Neuronal stem cell (in vitro differentiated cells): ENCODE measurements around the gene KAZN.

Experiments
- DNase-seq: peaks from one replicate; pipeline ENCODE4 v3.0.0-alpha.2; 2013; ENCODE audit warnings: low spot score
- H2AFZ ChIP-seq: one replicate; pipeline ENCODE4 v1.6.1; 2013; ENCODE audit warnings: mild to moderate bottlenecking, low read length, inconsistent platforms
- H2AK5ac ChIP-seq: 2 replicates; pipeline ENCODE4 v1.6.1; 2013; ENCODE audit warnings: low read depth, mild to moderate bottlenecking, inconsistent platforms, low read length, moderate library complexity, mixed read lengths
- H2BK120ac ChIP-seq: 2 replicates; pipeline ENCODE4 v1.6.1; 2013; ENCODE audit warnings: low read depth, mild to moderate bottlenecking, inconsistent platforms, low read length, moderate library complexity, mixed read lengths
- H2BK12ac ChIP-seq: one replicate; pipeline ENCODE4 v1.6.1; 2013; ENCODE audit warnings: low read length, inconsistent platforms
- H2BK15ac ChIP-seq: 2 replicates; pipeline ENCODE4 v1.6.1; 2013; ENCODE audit warnings: mild to moderate bottlenecking, low read length, inconsistent platforms, mixed read lengths
- H2BK5ac ChIP-seq: one replicate; pipeline ENCODE4 v1.6.1; 2013; ENCODE audit warnings: inconsistent platforms, mild to moderate bottlenecking, low read length, moderate library complexity
- H3K14ac ChIP-seq: one replicate; pipeline ENCODE4 v1.6.1; 2013; ENCODE audit warnings: low read length, inconsistent platforms
- H3K18ac ChIP-seq: 2 replicates; pipeline ENCODE4 v1.6.1; 2013; ENCODE audit warnings: low read length, inconsistent platforms
- H3K23ac ChIP-seq: 2 replicates; pipeline ENCODE4 v1.6.1; 2013; ENCODE audit warnings: low read depth, mild to moderate bottlenecking, mixed read lengths, low read length, inconsistent platforms; ENCODE audit not compliant: poor library complexity
- H3K27ac ChIP-seq: replicated peaks from 3 replicates; pipeline ENCODE4 v1.5.1; 2013; ENCODE audit warnings: low read length, inconsistent platforms
- H3K27me3 ChIP-seq, 3 experiments: 2 replicates each; pipeline ENCODE4 v1.6.1; 2013; ENCODE audit warnings: low read length in 3 of 3, mild to moderate bottlenecking in 2 of 3, inconsistent platforms in 1 of 3, low read depth in 1 of 3, mixed read lengths in 1 of 3, moderate library complexity in 1 of 3; ENCODE audit not compliant: control insufficient read depth in 3 of 3, insufficient read depth in 3 of 3
- H3K36me3 ChIP-seq, 2 donors: replicated peaks in 1 of 2; 2 replicates each; pipeline ENCODE4 v1.6.1; 2013; ENCODE audit warnings: low read length in 2 of 2; ENCODE audit not compliant: control insufficient read depth in 2 of 2, insufficient read depth in 2 of 2
- H3K4ac ChIP-seq: 2 replicates; pipeline ENCODE4 v1.6.1; 2013; ENCODE audit warnings: inconsistent platforms, mild to moderate bottlenecking, low read length, moderate library complexity
- H3K4me1 ChIP-seq, 2 donors: 1 replicate in 1 of 2; 2 replicates in 1 of 2; pipeline ENCODE4 v1.6.1; 2013; ENCODE audit warnings: low read length in 2 of 2, low read depth in 1 of 2; ENCODE audit not compliant: control insufficient read depth in 2 of 2, insufficient read depth in 1 of 2
- H3K4me2 ChIP-seq: one replicate; pipeline ENCODE4 v1.6.1; 2013; ENCODE audit warnings: mild to moderate bottlenecking, low read length, inconsistent platforms; ENCODE audit not compliant: insufficient read depth, poor library complexity, severe bottlenecking
- H3K4me3 ChIP-seq, 2 donors: 2 replicates each; pipeline ENCODE4 v1.5.1; 2013; ENCODE audit warnings: low read length in 2 of 2, mild to moderate bottlenecking in 2 of 2, inconsistent platforms in 1 of 2, moderate library complexity in 1 of 2
- H3K79me1 ChIP-seq: one replicate; pipeline ENCODE4 v1.6.1; 2013; ENCODE audit warnings: low read depth, mild to moderate bottlenecking, inconsistent platforms, low read length, moderate library complexity
- H3K9ac ChIP-seq: one replicate; pipeline ENCODE4 v1.6.1; 2013; ENCODE audit warnings: mild to moderate bottlenecking, low read depth, low read length, inconsistent platforms; ENCODE audit not compliant: poor library complexity
- H3K9me3 ChIP-seq, 2 donors: replicated peaks in 1 of 2; 2 replicates each; pipeline versions ENCODE3 to v1.6.1; 2013; ENCODE audit warnings: low read length in 2 of 2, mild to moderate bottlenecking in 2 of 2, inconsistent platforms in 1 of 2, low read depth in 1 of 2, mixed read lengths in 1 of 2, moderate library complexity in 1 of 2; ENCODE audit not compliant: control insufficient read depth in 2 of 2, insufficient read depth in 1 of 2
- H4K8ac ChIP-seq: one replicate; pipeline ENCODE4 v1.6.1; 2013; ENCODE audit warnings: low read depth, mild to moderate bottlenecking, inconsistent platforms, low read length, moderate library complexity
- H4K91ac ChIP-seq: one replicate; pipeline ENCODE4 v1.6.1; 2013; ENCODE audit warnings: low read length, low read depth, mild to moderate bottlenecking, inconsistent platforms; ENCODE audit not compliant: poor library complexity
- WGBS, 2 donors: extraction: QIAGEN DNeasy Blood & Tissue Kit; methylation state at CpG; one replicate each; pipeline ENCODE4 v1.1.7; 2013; ENCODE audit warnings: missing lambda C conversion rate in 2 of 2, mixed read lengths in 1 of 2; ENCODE audit not compliant: insufficient read length in 2 of 2, insufficient replicate concordance in 1 of 2; ENCODE audit errors: extremely low coverage in 2 of 2; 5-methylcytosine and 5-hydroxymethylcytosine counted together

KAZN gene

GRCh38 chr1:14915356-14916054 is 317.0 kb downstream of the KAZN start:
- no peaks in the 10 kb centered on the region for H3K27me3 ChIP-seq
- no peak overlapping the region for H3K4me3 ChIP-seq
- peaks cover 10 to 13% of the 10 kb centered on the region in 2 donors for H3K4me1 ChIP-seq
- H3K4ac ChIP-seq: no peak overlapping the region
- no peaks in the 10 kb centered on the region for H3K9me3 ChIP-seq
- no peak overlapping the region for H2AK5ac ChIP-seq
- H3K23ac ChIP-seq: no peak overlapping the region
- no peak overlapping the region for H4K91ac ChIP-seq
- H2BK15ac ChIP-seq: no peak overlapping the region
- H2BK12ac ChIP-seq: no peak overlapping the region
- no peak overlapping the region for H2BK5ac ChIP-seq
- H3K27ac ChIP-seq: no peak overlapping the region
- peaks cover 0 to 3% of the 10 kb centered on the region in 2 donors for H3K36me3 ChIP-seq
- H4K8ac ChIP-seq: no peak overlapping the region
- no peak overlapping the region for H3K18ac ChIP-seq
- H3K14ac ChIP-seq: no peak overlapping the region
- no peak overlapping the region for H3K9ac ChIP-seq
- H3K4me2 ChIP-seq: no peak overlapping the region
- no CpG with 5 or more reads among the region's 9 CpGs for WGBS, 2 donors
- H3K79me1 ChIP-seq: no peaks in the 10 kb centered on the region
- H2BK120ac ChIP-seq: no peak overlapping the region
- H2AFZ ChIP-seq: no peak overlapping the region
- DNase-seq: peak; percentile 54

- no peak overlapping the region for H3K4ac ChIP-seq
- H3K4me1 ChIP-seq: peaks cover 6 to 9% of the 10 kb centered on the region in 2 donors
- H4K8ac ChIP-seq: no peak overlapping the region
- H3K4me3 ChIP-seq: no peak overlapping the region
- no peak overlapping the region for H3K23ac ChIP-seq
- no peak overlapping the region for H2BK15ac ChIP-seq
- no peaks in the 10 kb centered on the region for H3K79me1 ChIP-seq
- H3K27me3 ChIP-seq: no peaks in the 10 kb centered on the region
- no peak overlapping the region for H3K9ac ChIP-seq
- no peak overlapping the region for H2BK5ac ChIP-seq
- H2AFZ ChIP-seq: no peak overlapping the region
- no peak overlapping the region for H3K4me2 ChIP-seq
- no peak overlapping the region for H2AK5ac ChIP-seq
- no peak for DNase-seq
- no peak overlapping the region for H2BK120ac ChIP-seq
- no peak overlapping the region for H2BK12ac ChIP-seq
- WGBS, 2 donors: no CpG with 5 or more reads among the region's 10 CpGs
- no peaks in the 10 kb centered on the region for H3K9me3 ChIP-seq
- no peak overlapping the region for H3K27ac ChIP-seq
- no peak overlapping the region for H4K91ac ChIP-seq
- no peak overlapping the region for H3K14ac ChIP-seq
- no peak overlapping the region for H3K18ac ChIP-seq
- H3K36me3 ChIP-seq: peaks cover 0 to 3% of the 10 kb centered on the region in 2 donors
Observed at GRCh38 chr1:14919289-14919688, 320.8 kb downstream of the KAZN start.

GRCh38 chr1:14919751-14920150 is 321.3 kb downstream of the KAZN start:
- H3K27me3 ChIP-seq: peaks cover 0 to 1% (median 0%) of the 10 kb centered on the region in 3 experiments
- no peak overlapping the region for H4K91ac ChIP-seq
- no CpG with 5 or more reads among the region's 5 CpGs for WGBS, 2 donors

GRCh38 chr1:14921057-14921456 is 322.6 kb downstream of the KAZN start:
- Histone ChIP-seq H4K91ac (no peak overlapping the region), H3K27me3 (peaks cover 0 to 14% (median 0%) of the 10 kb centered on the region in 3 experiments), H3K36me3 (no peaks in the 10 kb centered on the region), H3K4me2 (no peak overlapping the region), H3K23ac (no peak overlapping the region), H2BK120ac (no peak overlapping the region), H3K4me3 (no peak overlapping the region), H2BK5ac (no peak overlapping the region), H4K8ac (no peak overlapping the region), H3K9ac (no peak overlapping the region), H2AK5ac (peak overlapping the region; percentile 18), H3K4ac (no peak overlapping the region), H3K79me1 (peaks cover 3% of the 10 kb centered on the region), H2BK12ac (no peak overlapping the region), H3K18ac (no peak overlapping the region), H2AFZ (no peak overlapping the region), H2BK15ac (no peak overlapping the region), H3K27ac (no peak overlapping the region), H3K9me3 (no peaks in the 10 kb centered on the region), H3K14ac (no peak overlapping the region), H3K4me1 (peaks cover 12 to 21% of the 10 kb centered on the region in 2 donors)
- WGBS, 2 donors: no CpG with 5 or more reads among the region's 7 CpGs
- DNase-seq: no peak

More at GRCh38 chr1:14919751-14920150, 321.3 kb downstream of the KAZN start:
- Histone ChIP-seq H2BK12ac (no peak overlapping the region), H3K4me1 (peaks cover 7 to 8% of the 10 kb centered on the region in 2 donors), H2BK15ac (no peak overlapping the region), H3K9me3 (no peaks in the 10 kb centered on the region), H4K8ac (no peak overlapping the region), H3K4me2 (no peak overlapping the region), H3K14ac (no peak overlapping the region), H3K27ac (no peak overlapping the region), H2AK5ac (no peak overlapping the region), H3K79me1 (peaks cover 1% of the 10 kb centered on the region), H3K36me3 (peaks cover 0 to 3% of the 10 kb centered on the region in 2 donors), H3K4ac (no peak overlapping the region), H3K23ac (no peak overlapping the region), H2BK120ac (no peak overlapping the region), H3K4me3 (no peak overlapping the region), H2AFZ (no peak overlapping the region), H3K9ac (no peak overlapping the region), H3K18ac (no peak overlapping the region), H2BK5ac (no peak overlapping the region)
- no peak for DNase-seq
